Activated CD8-positive, alpha-beta T cell treated with anti-CD3 and anti-CD28 coated beads for 36 hours (primary cell): ENCODE data around the gene DOCK2. TPM values are rescaled to one million over a fixed set of nuclear protein-coding genes. Genes with fewer than 3 reads are reported as not detected.
A peak's percentile ranks its signal among the peaks of the same experiment; 100 is the strongest.
"Not testable (repeated sequence)": the region's sequence is repeated elsewhere in the genome, so short reads cannot be mapped to it uniquely, and the experiment has no call there.

Source experiments
- ATAC-seq: fragments of 200-7000 bp; cut with Tn5 transposase; one replicate; pipeline ENCODE4 v1.10.0; 2021; ENCODE audit warnings: mild to moderate bottlenecking, moderate library complexity
- CTCF ChIA-PET: fragments of 350-600 bp; sonication (Branson Sonifier 250); formaldehyde crosslinking; loops from one replicate; lab custom pipeline; 2021; ENCODE audit warnings: antibody characterized with exemption; lab: Charles Lee
- POLR2A ChIA-PET: fragments of 350-600 bp; sonication (Branson Sonifier 250); formaldehyde crosslinking; loops from one replicate; lab custom pipeline; 2021; ENCODE audit warnings: antibody characterized with exemption; lab: Charles Lee
- DNase-seq: peaks from one replicate; pipeline ENCODE4 v3.0.0-alpha.2; 2020
- H3K27ac Mint-ChIP-seq: one replicate; pipeline ENCODE4 v1.8.0; 2021; ENCODE audit warnings: mild to moderate bottlenecking, mixed read lengths
- H3K27me3 Mint-ChIP-seq: one replicate; pipeline ENCODE4 v1.8.0; 2021; ENCODE audit warnings: mixed read lengths
- H3K36me3 Mint-ChIP-seq: one replicate; pipeline ENCODE4 v1.8.0; 2021; ENCODE audit warnings: low read depth, mixed read lengths
- H3K4me1 Mint-ChIP-seq: one replicate; pipeline ENCODE4 v1.8.0; 2021; ENCODE audit warnings: low read depth, mixed read lengths
- H3K4me3 Mint-ChIP-seq: one replicate; pipeline ENCODE4 v1.8.0; 2021; ENCODE audit warnings: mild to moderate bottlenecking, moderate library complexity, mixed read lengths
- H3K9me3 Mint-ChIP-seq: one replicate; pipeline ENCODE4 v1.8.0; 2021; ENCODE audit warnings: mixed read lengths
- CTCF ChIP-seq: fragments of 200-600 bp; IDR thresholded peaks from one replicate; pipeline ENCODE4 v1.8.0; 2022; ENCODE audit warnings: antibody characterized with exemption, mild to moderate bottlenecking
- intact Hi-C: fragments of 100-400 bp; cut with micrococcal nuclease; formaldehyde crosslinking; loops from one replicate; pipeline ENCODE4 v1.10.0; 2022
- total RNA-seq, 2 experiments: library from RNA; stranded (reverse); gene quantifications; one replicate each; pipeline ENCODE4 v1.2.3, GENCODE V29; 2021

Gene DOCK2
- total RNA-seq, 2 experiments from 2014 or later, result 180 to 181 TPM

- peak overlapping the region; percentile 37 for H3K27ac Mint-ChIP-seq
- intact Hi-C loops, result no loop called here
- ChIA-PET CTCF (no interaction called here), POLR2A (interaction anchor here (0.9 kb wide), 1 partner anchor 45 kb away, joined by 3 read pairs; no protein-coding TSS in a partner anchor)
- no peaks in the 10 kb centered on the region for H3K27me3 Mint-ChIP-seq
- no peaks in the 10 kb centered on the region for H3K9me3 Mint-ChIP-seq
- no peak overlapping the region for H3K4me3 Mint-ChIP-seq
- ATAC-seq (no peak), DNase-seq (no peak)
- peaks cover 57% of the 10 kb centered on the region for H3K36me3 Mint-ChIP-seq
- TF ChIP-seq CTCF, result no peak
- peaks cover 5% of the 10 kb centered on the region for H3K4me1 Mint-ChIP-seq
These were observed 108.5 kb downstream of the DOCK2 start for GRCh38 chr5:169745441-169746146.

- H3K4me1 Mint-ChIP-seq, result peaks cover 5% of the 10 kb centered on the region
- peak overlapping the region; percentile 37 for H3K27ac Mint-ChIP-seq
- POLR2A ChIA-PET, result no interaction called here
- ATAC-seq, result peak; percentile 34
- no peak for DNase-seq
- H3K9me3 Mint-ChIP-seq, result no peaks in the 10 kb centered on the region
- no peak for TF ChIP-seq CTCF
- no peaks in the 10 kb centered on the region for H3K27me3 Mint-ChIP-seq
- H3K4me3 Mint-ChIP-seq, result no peak overlapping the region
- CTCF ChIA-PET, result no interaction called here
- H3K36me3 Mint-ChIP-seq, result peaks cover 55% of the 10 kb centered on the region
- intact Hi-C loops, result no loop called here
These were observed 109.1 kb downstream of the DOCK2 start for GRCh38 chr5:169746147-169746694.

- Mint-ChIP-seq H3K36me3 (peaks cover 53% of the 10 kb centered on the region), H3K27me3 (no peaks in the 10 kb centered on the region), H3K4me1 (peaks cover 5% of the 10 kb centered on the region), H3K9me3 (no peaks in the 10 kb centered on the region), H3K27ac (no peak overlapping the region), H3K4me3 (no peak overlapping the region)
- no peak for DNase-seq
- no peak for TF ChIP-seq CTCF
- intact Hi-C loops, result no loop called here
- ATAC-seq, result no peak
- CTCF ChIA-PET, result no interaction called here
- POLR2A ChIA-PET, result no interaction called here
These were observed 111.1 kb downstream of the DOCK2 start for GRCh38 chr5:169748174-169748573.

- POLR2A ChIA-PET, result no interaction called here
- Mint-ChIP-seq H3K36me3 (peaks cover 47% of the 10 kb centered on the region), H3K27me3 (no peaks in the 10 kb centered on the region), H3K4me3 (no peak overlapping the region), H3K9me3 (no peaks in the 10 kb centered on the region), H3K27ac (no peak overlapping the region), H3K4me1 (peaks cover 5% of the 10 kb centered on the region)
- TF ChIP-seq CTCF, result no peak
- intact Hi-C loops, result no loop called here
- CTCF ChIA-PET, result no interaction called here
- ATAC-seq (no peak), DNase-seq (no peak)
These were observed 112.2 kb downstream of the DOCK2 start for GRCh38 chr5:169749295-169749694.

- peaks cover 49% of the 10 kb centered on the region for H3K36me3 Mint-ChIP-seq
- no peak overlapping the region for H3K27ac Mint-ChIP-seq
- intact Hi-C loops, result no loop called here
- ATAC-seq (no peak), DNase-seq (no peak)
- POLR2A ChIA-PET, result interaction anchor here (0.6 to 1.7 kb wide), 2 partner anchors 10 to 79 kb away, joined by 3 to 5 read pairs; no protein-coding TSS in a partner anchor
- H3K9me3 Mint-ChIP-seq, result no peaks in the 10 kb centered on the region
- H3K4me3 Mint-ChIP-seq, result no peak overlapping the region
- TF ChIP-seq CTCF, result no peak
- no peaks in the 10 kb centered on the region for H3K4me1 Mint-ChIP-seq
- H3K27me3 Mint-ChIP-seq, result no peaks in the 10 kb centered on the region
- CTCF ChIA-PET, result interaction anchor here (0.6 to 1.1 kb wide), 2 partner anchors 9 to 27 kb away, joined by 3 read pairs; no protein-coding TSS in a partner anchor
These were observed 114.4 kb downstream of the DOCK2 start for GRCh38 chr5:169751490-169751889.

GRCh38 chr5:169752566-169752965, 115.5 kb downstream of the DOCK2 start:
- H3K27ac Mint-ChIP-seq, H3K4me1 Mint-ChIP-seq, intact Hi-C loops, POLR2A ChIA-PET, H3K27me3 Mint-ChIP-seq, CTCF ChIA-PET, H3K9me3 Mint-ChIP-seq, DNase-seq, H3K4me3 Mint-ChIP-seq, ATAC-seq: not testable (repeated sequence)
- peaks cover 43% of the 10 kb centered on the region for H3K36me3 Mint-ChIP-seq
